ENCODE results near the gene GMDS. TPM values are rescaled to one million over a fixed set of nuclear protein-coding genes. Genes with fewer than 3 reads are reported as not detected.

GMDS gene
- total and polyA plus RNA-seq, 2 of the 13 experiments (the other 11 are each of a cell fraction or from before 2014, with no cell fraction given), result 64.4 to 112 TPM

GRCh38 chr6:1624851-1625781, 620.3 kb downstream of the GMDS start:
- Histone ChIP-seq H3K79me2 (ENCODE audit: insufficient read depth, low read length) (no peaks in the 10 kb centered on the region), H4K20me1 (ENCODE audit: insufficient read depth, low read length) (no peaks in the 10 kb centered on the region; the same call in 1 of the 2 replicates), H3K27ac (ENCODE audit: extremely low read length, insufficient read depth, low read length) (no peak overlapping the region), H3K36me3 (replicated peaks in 1 of 2; ENCODE audit: control insufficient read depth in 1 of 2, insufficient read depth in 2 of 2, low read length in 2 of 2) (peaks cover 4 to 34% of the 10 kb centered on the region in 2 experiments), H2AFZ (ENCODE audit: low read length) (no peak overlapping the region), H3K9me3 (ENCODE audit: low read length) (no peaks in the 10 kb centered on the region), H3K4me2 (ENCODE audit: low read depth, low read length) (no peak overlapping the region), H3K4me1 (ENCODE audit: insufficient read depth, low read length) (no peaks in the 10 kb centered on the region), H3K27me3 (ENCODE audit: control insufficient read depth in 1 of 2, insufficient read depth in 2 of 2, low read length in 2 of 2) (no peaks in the 10 kb centered on the region), H3K9ac (ENCODE audit: insufficient read depth, low read depth, low read length) (no peak overlapping the region), H3K4me3 (replicated peaks in 1 of 3; ENCODE audit: insufficient read depth in 1 of 3, low read depth in 2 of 3, low read length in 3 of 3) (no peak overlapping the region)
- in situ Hi-C loops (cut with HindIII; ENCODE audit: extremely low pct_ligation_motif_present, low pct_unique_long_range_greater_than_20kb), result no loop called here
- no peak for DNase-seq (ENCODE audit: low spot score)
- no peak for FAIRE-seq
- intact Hi-C loops (cut with micrococcal nuclease; ENCODE audit: unreplicated experiment), result no loop called here
- TF ChIP-seq ZNF496 (CRISPR knock-in tag; IDR thresholded peaks at IDR 0.05; ENCODE audit: insufficient replicate concordance) (no peak), AGO2 (optimal IDR thresholded peaks at IDR 0.05; ENCODE audit: low read depth, low read length) (peak; percentile 44)
- ATAC-seq, result no peak
- 97% methylated on average over 53 of the region's 53 CpGs for WGBS (ENCODE audit: low lambda C conversion rate)
- POLR2A ChIA-PET, result no interaction called here
- no TSS peak for BruUV-seq (replicated peaks)
- CTCF ChIA-PET (ENCODE audit: low intra/inter-chr PET ratio, low total read pairs), result no interaction called here

- no peaks in the 10 kb centered on the region for H3K9me3 ChIP-seq (ENCODE audit: low read length)
- no peak overlapping the region for H3K9ac ChIP-seq (ENCODE audit: insufficient read depth, low read depth, low read length)
- BruUV-seq (replicated peaks), result no TSS peak
- H3K4me2 ChIP-seq (ENCODE audit: low read depth, low read length), result no peak overlapping the region
- FAIRE-seq (no peak), DNase-seq (ENCODE audit: low spot score) (no peak), ATAC-seq (no peak)
- no peak overlapping the region for H2AFZ ChIP-seq (ENCODE audit: low read length)
- no peaks in the 10 kb centered on the region for H3K79me2 ChIP-seq (ENCODE audit: insufficient read depth, low read length)
- H3K27me3 ChIP-seq (ENCODE audit: control insufficient read depth in 1 of 2, insufficient read depth in 2 of 2, low read length in 2 of 2), result no peaks in the 10 kb centered on the region
- peaks cover 4 to 34% of the 10 kb centered on the region in 2 experiments for H3K36me3 ChIP-seq (replicated peaks in 1 of 2; ENCODE audit: control insufficient read depth in 1 of 2, insufficient read depth in 2 of 2, low read length in 2 of 2)
- TF ChIP-seq ZNF326 (CRISPR knock-in tag; IDR thresholded peaks at IDR 0.05; ENCODE audit: borderline replicate concordance), result no peak
- TF ChIP-seq AGO2 (optimal IDR thresholded peaks at IDR 0.05; ENCODE audit: low read depth, low read length), result peak; percentile 63
- TF ChIP-seq FOXP1 (IDR thresholded peaks at IDR 0.05), result no peak
- no peak for TF ChIP-seq FOXP1 (CRISPR knock-in tag; IDR thresholded peaks at IDR 0.05)
- no peaks in the 10 kb centered on the region; the same call in 1 of the 2 replicates for H4K20me1 ChIP-seq (ENCODE audit: insufficient read depth, low read length)
- no peak overlapping the region for H3K4me3 ChIP-seq (replicated peaks in 1 of 3; ENCODE audit: insufficient read depth in 1 of 3, low read depth in 2 of 3, low read length in 3 of 3)
- in situ Hi-C loops (cut with HindIII; ENCODE audit: extremely low pct_ligation_motif_present, low pct_unique_long_range_greater_than_20kb) (no loop called here), intact Hi-C loops (cut with micrococcal nuclease; ENCODE audit: unreplicated experiment) (no loop called here)
- no peak overlapping the region for H3K27ac ChIP-seq (ENCODE audit: extremely low read length, insufficient read depth, low read length)
- WGBS (ENCODE audit: low lambda C conversion rate), result 99% methylated on average over 55 of the region's 66 CpGs
- H3K4me1 ChIP-seq (ENCODE audit: insufficient read depth, low read length), result no peaks in the 10 kb centered on the region
- ChIA-PET CTCF (ENCODE audit: low intra/inter-chr PET ratio, low total read pairs) (no interaction called here), POLR2A (no interaction called here)
Observed at GRCh38 chr6:1624058-1624850, 621.2 kb downstream of the GMDS start.
